CD4-positive, alpha-beta T cell treated with Interleukin-15 for 1 hour (primary cell): ENCODE results near the gene SLC22A23.

ENCODE experiments used
- DNase-seq: peaks from one replicate; pipeline ENCODE4 v3.0.0-alpha.2; 2020

Gene SLC22A23

DNA sequence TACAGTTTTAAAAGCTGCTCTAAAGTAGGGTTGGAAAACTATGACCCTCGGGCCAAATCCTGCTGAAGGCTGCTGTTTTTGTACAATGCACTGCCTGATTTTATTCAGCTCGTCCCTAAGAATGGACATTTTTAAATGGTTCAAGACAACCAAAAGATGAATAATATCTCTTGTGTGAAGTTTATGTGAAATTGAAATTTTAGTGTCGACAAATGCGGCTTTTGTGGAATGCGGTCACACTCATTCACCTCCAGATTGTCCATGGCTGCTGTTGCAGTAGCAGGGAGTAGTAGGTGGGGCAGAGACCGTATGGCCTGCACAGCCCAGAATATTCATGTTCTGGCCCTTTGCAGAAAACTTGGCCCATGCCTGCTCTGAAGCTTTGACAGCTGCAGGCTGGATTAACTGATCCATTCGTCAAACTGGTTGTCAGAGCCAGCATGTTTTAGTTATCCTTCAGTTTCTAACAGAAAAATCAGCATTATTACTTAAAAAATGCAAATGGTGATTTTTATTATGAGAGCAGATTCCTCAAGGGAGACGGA lies 106.5 kb downstream of the SLC22A23 start:
- DNase-seq: no peak

DNA sequence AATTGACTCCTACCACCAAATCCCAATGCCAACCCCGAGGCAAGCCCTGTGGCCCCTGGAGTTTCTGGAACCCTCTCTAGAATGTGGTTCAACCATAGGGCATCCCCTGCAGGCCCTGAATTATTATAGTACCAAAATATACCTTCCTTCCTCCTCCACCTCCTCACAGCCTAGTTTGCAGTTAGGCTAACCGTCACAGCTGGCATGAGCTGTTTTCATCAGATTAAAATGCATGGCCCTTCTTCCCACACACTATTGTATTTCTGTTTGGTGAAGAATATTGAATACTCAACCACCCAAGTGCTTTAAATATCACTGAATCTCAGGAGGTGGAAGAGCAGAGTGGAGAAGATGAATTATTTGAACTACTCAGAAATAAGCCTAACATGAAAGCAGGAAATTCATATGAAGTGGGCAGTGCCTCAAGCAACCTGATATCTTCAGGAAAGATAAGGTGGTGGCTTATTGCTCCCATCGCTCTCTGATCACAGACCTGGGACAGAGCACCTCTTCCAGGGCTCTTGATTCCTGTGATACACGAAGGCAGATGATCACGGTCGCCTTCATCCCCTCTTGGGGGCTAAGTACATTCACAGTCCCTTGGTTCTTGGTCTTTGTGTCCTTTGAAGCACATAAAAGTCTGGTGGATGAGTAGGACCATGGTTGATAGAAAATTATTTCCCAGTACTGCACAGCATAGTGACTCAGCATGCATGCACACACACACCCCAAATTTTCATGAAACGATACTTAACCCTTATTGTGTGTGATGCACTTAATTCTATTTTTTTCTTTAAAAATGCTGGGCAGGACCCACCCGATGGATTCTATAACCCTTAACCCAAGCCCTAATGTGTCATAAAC lies 107.2 kb downstream of the SLC22A23 start:
- no peak for DNase-seq

DNA sequence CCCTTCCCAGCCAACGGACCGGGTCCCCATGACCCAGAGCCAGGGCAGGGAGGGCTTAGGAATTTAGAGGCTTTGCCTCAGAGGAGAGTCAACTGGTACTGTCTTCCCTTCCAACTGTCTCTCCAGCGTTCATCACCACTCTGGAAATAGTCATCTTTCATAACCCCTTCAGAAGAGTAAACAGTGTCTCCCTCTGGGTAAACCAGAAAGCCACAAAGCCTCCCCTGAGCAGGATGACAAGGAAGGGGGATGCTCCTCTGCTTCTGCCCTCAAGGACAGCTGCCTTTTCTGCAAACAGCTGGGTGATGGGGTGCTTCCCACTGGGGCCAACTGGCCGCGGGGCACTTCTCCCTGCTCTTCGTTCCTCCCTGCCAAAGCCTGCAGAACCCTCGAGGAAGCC lies 108.0 kb downstream of the SLC22A23 start:
- DNase-seq: no peak

DNA sequence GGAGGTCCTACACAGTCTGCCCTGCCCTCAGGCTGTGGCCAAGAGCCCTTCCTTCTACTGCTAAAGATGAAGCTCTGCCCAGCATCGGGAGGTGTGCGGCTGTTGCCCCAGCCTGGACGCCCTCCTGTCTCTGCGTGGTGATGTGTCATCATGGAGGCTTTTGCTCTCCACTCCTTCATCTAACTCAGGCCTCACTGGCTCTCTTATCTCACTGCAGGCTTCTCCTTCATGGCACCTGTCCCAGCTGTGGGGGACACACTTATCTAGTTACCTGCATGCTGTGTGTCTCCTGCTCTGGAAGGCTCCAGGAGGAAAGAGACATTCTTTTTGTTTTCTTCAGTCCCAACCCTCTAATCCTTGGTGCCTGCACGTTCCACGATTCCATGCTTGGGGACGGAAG lies 109.0 kb downstream of the SLC22A23 start:
- DNase-seq: no peak

DNA sequence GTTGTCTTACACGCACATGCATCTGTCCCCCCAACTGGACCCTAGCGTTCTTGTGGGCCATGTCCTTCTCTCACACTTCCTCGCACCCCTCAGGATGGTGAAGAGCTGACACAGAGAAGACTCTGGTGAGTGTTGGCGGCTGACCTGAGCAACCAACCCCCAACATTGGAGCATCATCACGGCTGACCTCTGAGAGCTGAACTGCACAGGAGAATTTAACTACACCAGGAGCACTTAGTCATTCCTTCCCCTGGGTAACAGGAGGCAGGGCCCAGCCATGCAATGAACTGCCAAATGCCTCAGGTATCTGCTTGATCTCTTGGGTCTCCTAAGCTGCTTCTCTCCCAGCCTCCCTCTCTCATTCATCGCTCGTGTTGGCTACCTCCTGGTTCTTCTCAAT lies 109.6 kb downstream of the SLC22A23 start:
- DNase-seq: no peak

DNA sequence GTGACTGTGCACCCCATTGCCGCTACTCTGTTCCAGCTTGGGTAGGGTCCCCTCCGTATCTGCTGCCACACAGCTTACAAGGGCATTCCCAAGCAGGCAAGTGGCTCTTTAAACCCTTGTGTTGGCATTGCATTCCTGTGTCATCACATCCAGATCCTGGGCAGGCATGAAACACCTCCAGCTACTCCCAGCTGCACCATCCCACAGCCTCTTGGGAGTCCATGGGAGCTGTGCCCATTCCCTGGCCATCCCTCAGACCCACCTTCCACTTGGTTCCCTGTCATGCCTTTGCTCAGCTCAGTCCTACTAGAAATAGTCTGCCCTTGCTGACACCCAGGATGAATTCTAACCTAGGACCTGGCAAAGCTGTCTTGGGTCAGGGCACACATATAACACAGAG lies 110.4 kb downstream of the SLC22A23 start:
- DNase-seq: no peak

DNA sequence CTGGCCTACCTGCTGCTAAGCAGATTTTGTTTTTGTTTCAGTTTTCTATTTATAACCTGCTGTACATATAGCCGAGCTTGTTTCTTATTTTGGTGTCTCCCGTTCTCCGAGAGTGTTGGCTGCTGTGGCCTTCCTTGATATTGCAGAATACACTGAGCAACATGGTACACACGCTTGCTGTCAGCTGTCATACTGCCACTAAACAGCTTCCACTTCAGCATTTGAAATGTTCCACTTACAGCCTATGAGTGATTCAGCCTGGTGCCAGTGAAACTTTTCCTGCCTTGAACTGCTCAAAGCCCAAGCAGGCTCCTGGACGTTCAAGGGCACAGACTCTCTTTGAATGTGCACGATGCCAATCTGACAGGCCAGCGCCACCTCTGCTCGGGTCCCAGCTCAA lies 111.0 kb downstream of the SLC22A23 start:
- no peak for DNase-seq

DNA sequence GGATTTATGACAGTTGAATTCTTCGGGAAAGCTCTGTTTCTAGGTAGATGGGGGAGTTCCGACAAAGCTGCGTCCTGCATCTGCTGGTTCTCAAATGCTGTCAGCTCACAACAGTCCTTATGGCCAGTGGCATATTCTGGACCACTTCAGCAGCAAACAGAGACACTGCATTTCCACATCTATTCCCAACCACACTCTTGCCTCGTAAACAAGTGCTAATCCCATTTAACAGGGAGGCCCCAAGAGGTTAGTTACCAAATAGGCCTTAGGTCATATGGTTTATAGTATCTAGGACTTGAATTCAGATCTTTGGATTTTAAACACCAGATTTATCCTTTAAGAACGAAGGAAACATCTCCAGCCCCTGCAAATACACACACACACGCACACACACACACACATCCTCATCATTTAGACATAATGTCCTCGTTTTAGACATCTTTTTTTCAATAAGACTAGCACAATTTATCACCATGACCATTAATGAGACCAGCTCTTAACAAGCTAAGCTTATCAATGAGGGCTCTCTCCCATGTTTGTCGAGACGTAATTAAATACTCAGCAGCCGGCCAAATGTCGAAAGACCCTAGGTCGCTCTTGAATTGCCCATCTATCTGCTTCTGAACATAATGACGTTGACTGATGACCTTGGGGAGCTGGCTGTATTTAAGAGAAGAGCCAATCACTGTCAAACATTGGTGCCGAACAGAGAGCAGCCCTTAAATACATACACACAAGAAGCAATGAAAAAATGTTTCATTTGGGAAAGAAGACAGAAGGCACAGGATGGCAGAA lies 113.6 kb downstream of the SLC22A23 start:
- no peak for DNase-seq

DNA sequence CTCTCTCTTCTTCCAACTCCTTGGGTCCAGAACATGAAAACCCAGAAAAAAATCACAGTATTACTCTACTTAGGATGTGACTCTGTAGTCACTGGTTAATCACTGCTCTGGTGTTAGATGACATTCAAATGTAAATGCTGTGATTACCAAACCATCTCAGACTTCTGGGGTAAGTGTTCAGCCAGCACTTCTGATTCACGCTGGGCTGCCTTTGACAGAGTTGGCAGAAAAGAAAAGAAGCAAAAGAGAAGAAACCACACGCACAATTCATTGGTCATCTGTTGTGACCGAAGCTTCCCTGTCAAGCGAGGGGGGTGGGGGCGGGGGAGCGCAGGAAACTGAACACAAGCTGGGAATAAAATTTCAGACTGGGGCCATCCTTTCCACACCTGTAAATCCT lies 115.4 kb downstream of the SLC22A23 start:
- no peak for DNase-seq

DNA sequence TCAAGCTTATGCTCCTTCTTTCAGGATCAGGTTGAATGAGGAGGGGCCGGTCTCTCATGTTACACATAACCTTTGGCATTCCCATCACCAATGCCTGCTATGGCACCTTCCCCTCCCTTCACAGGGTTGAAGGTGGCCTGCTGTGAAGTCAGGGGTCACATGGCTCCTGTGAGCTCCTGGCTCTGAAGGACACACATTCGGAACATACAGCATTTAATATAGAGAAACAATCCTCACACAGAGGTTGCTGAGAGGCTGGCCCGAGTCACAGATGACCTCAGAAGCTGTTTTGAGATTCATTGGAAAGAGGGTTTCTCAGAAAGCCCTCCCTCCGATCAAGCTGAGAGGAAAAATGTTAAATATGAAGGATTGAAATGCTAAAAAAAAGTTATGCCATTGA lies 116.0 kb downstream of the SLC22A23 start:
- DNase-seq: no peak

DNA sequence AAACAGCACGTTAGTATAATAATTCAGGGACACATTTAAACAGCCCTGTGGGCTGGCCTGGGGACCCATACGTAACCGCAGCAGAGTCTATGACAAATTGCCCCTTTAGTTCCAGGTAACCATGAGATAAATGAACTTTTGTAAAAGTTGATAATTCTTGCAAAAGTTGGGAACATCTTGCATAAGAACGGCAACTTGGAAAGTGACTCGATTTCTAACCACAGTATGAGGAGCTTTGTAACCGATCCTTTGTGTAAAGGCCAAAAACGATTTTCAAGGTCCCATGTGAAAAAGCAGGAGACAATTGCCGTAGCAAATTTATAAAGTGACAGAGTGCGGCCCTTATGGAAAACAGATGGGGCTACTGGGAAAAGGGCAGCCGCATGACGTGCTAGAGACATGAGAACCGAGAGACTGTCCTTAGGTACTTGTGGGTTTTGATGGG lies 116.5 kb downstream of the SLC22A23 start:
- DNase-seq: no peak

DNA sequence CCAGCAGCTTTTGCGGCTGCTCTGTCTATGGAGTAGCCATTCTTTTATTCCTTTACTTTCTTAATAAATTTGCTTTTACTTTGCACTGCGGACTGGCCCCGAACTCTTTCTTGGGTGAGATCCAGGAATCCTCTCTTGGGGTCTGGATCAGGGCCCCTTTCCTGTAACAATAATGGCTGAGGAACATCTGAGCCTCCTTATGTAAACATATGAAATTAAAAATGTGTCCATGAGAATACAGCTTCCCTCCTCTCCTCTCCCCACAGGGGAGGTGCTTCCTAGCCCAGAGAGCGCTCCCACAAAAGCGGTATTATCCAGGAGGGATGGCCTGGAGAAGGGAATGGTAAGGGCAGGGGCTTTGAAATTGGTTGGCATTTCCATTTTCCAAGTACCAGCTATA lies 117.0 kb downstream of the SLC22A23 start:
- no peak for DNase-seq

DNA sequence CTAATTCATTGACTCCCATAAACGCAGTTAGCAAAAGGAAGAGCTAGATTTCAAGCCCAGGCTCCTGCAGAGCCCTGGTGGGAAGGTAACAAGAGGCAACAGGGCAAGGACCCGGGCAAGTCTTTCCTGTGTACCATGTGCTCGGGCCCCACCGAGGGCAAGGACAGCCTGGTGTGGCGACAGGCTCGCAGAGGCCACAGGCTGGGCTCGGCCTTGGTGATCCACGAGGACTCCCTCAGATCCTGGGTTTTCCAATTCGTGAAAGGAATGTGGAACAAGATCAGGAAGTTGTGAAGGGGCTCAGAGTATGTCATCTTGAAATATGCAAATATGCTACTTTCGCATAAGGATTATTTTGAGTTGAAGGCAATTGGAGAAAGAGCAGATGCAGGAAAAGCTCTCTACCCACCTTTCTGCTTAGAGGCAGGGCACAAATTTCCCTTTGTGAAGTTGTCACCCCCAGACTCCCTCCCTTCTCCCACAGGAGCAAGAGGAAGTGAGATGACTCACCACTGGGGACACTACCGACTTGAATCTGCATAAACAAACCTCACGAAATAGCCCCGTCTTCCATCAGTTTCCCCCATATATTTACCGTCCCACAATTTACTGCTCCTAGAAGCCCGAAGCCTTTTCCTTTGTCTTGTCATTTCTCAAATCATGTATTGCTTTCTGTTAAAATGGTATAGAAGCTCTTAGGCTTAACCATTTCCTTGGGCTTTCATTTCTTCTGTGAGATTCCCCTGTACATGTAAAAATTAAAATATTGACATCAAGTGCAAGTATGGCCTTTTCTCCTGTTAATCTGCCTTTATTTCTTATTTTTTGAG lies 119.1 kb downstream of the SLC22A23 start:
- no peak for DNase-seq

DNA sequence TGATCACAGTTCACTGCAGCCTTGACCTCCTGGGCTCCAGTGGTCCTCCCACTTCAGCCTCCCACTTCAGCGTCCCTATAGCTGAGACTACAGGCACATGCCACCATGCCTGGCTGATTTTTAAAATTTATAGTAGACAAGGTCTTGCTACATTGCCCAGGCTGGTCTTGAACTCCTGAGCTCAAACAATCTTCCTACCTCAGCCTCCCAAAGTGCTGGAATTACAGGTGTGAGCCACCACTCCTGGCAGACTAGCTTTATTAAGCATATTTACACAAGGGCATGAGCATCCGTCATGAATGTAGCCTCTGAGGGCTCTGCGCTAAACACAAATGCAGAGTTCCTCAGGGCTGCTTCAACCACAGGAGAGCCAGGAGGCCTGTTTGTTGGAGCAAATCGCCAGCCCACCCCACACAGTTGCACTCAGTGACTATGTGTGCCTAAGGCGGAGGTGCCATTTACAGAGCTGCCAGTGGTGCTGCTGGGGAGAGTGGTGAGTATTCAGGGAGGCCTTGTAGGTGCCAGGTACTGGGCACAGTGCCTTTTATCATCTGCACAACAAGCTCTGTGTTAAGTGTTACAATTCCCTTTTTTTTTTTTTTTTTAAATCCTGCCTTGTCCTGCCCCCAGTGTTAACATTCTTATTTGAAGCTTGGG lies 119.9 kb downstream of the SLC22A23 start:
- DNase-seq: no peak

DNA sequence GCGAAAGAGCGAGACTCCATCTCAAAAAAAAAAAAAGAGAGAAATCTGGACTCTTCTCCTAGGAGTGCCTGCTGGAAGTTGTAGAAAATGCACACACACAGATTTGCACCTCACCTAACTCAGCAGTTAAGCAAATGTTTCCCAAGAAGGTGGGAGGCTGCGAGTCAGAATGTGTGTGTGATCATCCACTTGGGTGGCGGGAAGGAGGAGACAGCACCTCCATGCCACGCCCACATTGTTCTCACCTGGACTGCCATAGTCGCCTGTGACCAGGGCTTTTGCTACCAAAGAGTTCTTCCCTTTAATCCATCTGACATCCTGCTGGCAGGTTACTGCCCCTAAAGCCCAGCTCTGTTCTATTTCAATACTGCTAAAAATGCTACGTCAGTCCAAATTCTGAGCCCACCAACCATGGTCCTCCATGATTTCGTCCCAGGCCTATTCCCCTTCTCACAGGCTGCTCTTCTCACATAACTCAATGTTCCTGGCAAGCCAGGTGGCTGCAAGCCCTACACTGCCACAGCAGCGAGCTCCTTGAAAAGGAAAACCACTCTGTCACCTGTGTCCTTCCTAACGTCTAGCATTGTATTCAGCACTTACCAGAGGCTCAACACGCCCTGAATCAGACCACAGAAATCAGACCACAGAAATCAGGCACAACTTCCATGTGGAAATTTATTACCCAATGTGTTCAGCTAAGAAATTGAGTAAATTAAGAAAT lies 120.6 kb downstream of the SLC22A23 start:
- DNase-seq: no peak

DNA sequence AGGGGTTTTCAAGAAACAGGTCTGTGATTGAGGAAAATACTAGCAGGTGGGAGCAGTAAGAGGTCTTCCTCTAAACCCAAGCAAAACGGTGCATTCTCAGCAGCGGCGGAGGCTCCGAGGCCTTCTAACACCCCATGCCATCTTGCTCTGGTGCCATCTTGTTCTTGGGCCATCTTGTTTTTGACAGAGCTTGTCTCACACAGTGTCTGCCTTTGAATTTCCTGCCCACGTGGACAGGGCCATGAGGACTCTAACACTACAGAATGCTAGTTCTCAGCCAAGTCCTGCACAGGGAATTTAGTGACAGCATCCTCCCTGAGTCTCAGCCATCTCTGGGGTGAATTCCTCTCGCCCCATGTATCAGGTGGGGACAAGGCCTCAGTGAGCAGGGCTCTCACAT lies 121.7 kb downstream of the SLC22A23 start:
- DNase-seq: no peak

DNA sequence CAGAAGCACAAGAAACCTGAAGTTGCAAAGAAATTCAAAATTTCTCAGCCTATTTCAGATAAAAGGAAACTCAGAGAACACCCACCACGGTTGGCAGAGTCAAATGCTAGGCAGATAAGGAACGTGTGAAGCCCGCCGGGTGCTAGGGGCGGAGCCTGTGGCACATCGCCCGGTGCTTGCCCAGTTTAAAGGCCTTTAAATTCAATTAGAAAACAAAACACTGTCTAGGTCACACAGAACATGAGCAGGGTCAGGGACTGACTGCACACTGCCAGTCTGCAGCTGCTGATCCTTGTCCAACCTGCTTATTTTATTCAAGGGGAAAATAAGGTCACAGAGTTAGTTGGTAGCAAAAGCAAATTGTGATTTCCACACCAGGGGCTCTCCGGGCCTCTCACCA lies 122.3 kb downstream of the SLC22A23 start:
- DNase-seq: no peak

DNA sequence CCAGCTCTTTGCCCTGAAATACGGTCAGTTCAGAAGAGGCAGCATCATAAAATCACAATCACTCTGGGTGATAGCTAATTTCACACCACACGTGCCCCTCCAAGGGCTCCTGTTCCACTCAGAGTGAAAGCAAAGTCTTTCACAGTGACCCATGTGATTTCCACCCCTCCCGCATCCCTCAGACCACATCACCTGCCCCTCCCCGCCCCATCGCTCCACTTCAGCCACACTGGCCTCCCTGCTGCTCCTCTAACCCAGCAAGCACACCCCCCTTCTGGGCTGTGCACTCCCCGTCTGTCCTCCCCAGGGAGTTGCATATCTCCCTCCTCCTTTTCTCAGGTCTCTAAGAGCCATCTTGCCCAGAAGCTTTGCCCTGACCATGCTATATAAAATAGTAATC lies 123.6 kb downstream of the SLC22A23 start:
- DNase-seq: no peak

DNA sequence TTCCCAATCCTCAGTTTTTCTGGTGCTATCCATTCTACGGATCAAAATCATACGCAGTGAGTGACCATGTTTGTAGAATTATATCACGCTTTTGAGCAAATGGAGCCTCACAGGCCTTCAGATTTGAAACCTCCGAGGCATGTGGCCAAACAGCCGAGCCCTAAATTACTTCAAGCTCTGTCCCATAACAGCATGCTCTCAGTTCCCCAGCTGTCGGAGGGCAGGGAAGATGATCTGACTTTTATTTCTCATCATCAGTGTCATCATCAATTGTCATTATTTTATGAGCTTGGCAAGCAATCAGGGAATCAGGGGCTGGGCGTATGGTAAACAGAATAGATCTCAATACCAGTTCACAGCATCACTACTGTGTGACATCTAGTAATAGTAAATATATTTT lies 124.9 kb downstream of the SLC22A23 start:
- DNase-seq: no peak

DNA sequence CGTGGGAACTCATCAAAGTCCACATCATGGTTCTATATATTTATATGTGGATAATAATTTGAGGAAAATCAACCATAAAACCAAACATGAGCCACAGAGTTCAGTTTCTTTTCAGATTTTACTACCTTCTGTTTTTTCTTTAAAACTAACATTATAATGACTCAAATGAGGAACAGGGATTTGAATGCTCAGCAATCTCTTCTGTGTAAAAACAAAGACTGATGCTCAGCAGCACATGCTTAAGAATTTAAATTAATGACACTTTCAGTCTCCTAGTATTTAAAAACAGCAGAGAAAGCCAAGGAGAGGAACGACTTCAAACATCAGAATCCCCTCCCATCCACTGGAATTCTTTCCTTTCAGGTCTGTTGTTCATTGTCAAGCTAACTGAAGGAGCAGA lies 125.4 kb downstream of the SLC22A23 start:
- DNase-seq: no peak

DNA sequence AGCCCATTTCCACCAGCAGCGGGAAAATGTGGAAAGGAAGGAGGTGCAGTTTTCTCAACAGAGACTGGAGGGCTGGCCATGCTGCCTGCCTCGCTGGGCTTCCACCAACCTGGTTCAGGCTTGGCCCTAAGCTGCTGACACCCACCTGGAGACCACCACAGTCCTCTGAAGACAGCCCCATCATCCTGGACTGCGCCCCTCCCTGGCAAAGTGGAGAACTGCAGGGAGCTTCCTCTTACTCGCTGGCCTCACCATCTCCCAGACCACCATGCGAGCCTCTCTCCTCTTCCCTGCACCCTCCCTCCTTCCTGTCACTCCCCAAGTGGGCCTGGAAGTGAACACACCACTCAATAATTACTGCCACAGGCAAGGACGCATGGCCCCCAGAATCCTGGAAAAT lies 126.7 kb downstream of the SLC22A23 start:
- no peak for DNase-seq
